Mesodermal cell (in vitro differentiated cells): Measurements from ENCODE around the gene CELSR1.

Experiments used
- H3K27ac ChIP-seq: 2 replicates; pipeline ENCODE4 v1.7.0; 2013; ENCODE audit warnings: mild to moderate bottlenecking, low read depth, low read length, moderate library complexity; ENCODE audit not compliant: severe bottlenecking
- H3K36me3 ChIP-seq: 2 replicates; pipeline ENCODE4 v1.7.1; 2013; ENCODE audit warnings: mild to moderate bottlenecking, low read length, moderate library complexity; ENCODE audit not compliant: control insufficient read depth, insufficient read depth
- H3K4me1 ChIP-seq: one replicate; pipeline ENCODE4 v1.7.1; 2013; ENCODE audit warnings: mild to moderate bottlenecking, low read length; ENCODE audit not compliant: insufficient read depth, control insufficient read depth, poor library complexity, severe bottlenecking
- H3K4me3 ChIP-seq: 2 replicates; pipeline ENCODE4 v1.7.0; 2013; ENCODE audit warnings: low read length, control low read depth, mild to moderate bottlenecking; ENCODE audit not compliant: insufficient read depth, poor library complexity, severe bottlenecking; ENCODE audit errors: extremely low read depth
- H3K9me3 ChIP-seq: 2 replicates; pipeline ENCODE4 v1.7.1; 2013; ENCODE audit warnings: mild to moderate bottlenecking, low read length, moderate library complexity; ENCODE audit not compliant: control insufficient read depth
- WGBS, 2 experiments: methylation state at CpG; one replicate each; pipeline ENCODE4 v1.1.5; 2013; ENCODE audit warnings: missing lambda C conversion rate in 2 of 2; ENCODE audit not compliant: insufficient coverage in 2 of 2; 5-methylcytosine and 5-hydroxymethylcytosine counted together

CELSR1 gene

DNA sequence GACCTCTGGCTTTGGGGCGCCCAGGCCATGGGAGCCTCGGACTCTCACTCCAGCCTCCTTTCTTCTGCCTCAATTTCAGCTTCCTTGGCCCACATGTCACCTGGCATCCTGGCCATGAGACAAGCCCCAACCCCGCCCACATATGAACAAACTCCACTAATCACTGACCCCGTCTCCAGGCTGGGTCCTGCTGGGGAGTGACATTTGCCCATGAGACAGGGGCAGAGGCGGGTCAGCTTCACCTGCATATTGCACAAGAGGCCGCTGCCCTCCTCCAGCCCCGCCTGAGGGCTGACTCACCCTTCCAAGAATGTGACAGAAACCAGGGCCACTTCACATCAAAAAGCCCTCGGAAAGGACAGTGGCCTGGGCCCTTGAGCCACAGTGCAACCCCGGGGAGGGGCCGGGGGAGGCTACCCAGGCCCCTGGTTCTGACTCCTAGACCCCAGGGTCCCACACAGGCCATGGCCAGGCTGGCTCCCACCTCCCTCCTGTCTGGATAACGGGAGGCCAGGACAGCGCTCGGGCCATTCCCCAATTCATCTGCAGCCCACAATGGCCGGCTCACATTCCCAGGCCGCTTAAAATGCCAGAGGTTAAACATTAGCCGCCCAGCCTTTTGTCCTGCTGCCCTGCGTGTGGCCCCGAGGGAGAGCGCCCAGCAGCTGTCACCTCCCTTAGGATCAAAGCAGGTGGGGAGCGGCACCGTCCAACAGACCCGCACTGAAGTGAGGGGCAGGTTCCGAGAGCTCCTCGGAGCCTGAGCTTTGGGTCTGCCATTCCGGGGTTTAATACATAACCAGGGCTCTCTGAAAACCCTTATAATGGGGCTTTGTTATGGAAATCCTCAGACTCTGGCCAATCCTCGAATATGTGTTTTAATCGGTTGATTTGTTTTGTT, 159.6 kb downstream of the CELSR1 start:
- 14 to 23% methylated on average over 20 to 23 of the region's 27 CpGs for WGBS, 2 experiments
- Histone ChIP-seq H3K27ac (peak overlapping the region; percentile 76), H3K4me3 (no peak overlapping the region)

DNA sequence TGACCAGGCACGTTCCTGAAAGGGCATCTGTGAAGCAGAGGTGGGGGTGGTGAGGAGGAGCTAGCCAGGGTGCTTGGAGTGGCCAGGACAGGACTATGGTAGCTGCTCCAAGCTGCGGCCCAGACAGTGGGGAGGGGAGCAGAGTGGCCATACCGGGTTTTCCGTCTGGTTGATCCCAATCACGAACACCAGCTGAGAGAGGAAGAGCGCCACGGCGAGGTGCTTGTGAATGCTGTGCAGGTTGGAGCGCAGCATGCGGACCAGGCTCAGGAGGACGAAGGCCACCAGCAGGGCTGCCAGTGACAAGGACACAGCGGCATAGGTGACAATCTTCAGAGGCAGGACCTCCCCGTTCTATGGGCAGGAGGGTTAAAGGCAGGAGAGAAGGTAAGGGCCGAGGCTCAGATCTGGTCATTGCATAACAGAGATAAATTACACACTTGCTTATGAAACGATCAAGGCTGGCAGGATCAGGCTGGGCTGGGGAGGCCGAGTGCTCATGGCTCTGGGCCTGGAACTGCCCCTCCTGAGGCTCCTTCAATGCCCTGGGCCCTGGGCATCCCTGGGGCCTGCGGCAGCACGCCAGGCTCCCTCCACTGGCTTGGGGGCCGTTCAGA, 160.4 kb downstream of the CELSR1 start:
- 87 to 90% methylated on average over 14 to 19 of the region's 19 CpGs for WGBS, 2 experiments
- peak overlapping the region; percentile 76 for H3K27ac ChIP-seq
- no peak overlapping the region for H3K4me3 ChIP-seq
- peaks cover 3% of the 10 kb centered on the region for H3K9me3 ChIP-seq
- H3K36me3 ChIP-seq = peaks cover 14% of the 10 kb centered on the region
- H3K4me1 ChIP-seq = peaks cover 16% of the 10 kb centered on the region

More for the DNA sequence above, 159.6 kb downstream of the CELSR1 start:
- peaks cover 16% of the 10 kb centered on the region for H3K4me1 ChIP-seq
- H3K9me3 ChIP-seq = peaks cover 3% of the 10 kb centered on the region
- peaks cover 14% of the 10 kb centered on the region for H3K36me3 ChIP-seq

DNA sequence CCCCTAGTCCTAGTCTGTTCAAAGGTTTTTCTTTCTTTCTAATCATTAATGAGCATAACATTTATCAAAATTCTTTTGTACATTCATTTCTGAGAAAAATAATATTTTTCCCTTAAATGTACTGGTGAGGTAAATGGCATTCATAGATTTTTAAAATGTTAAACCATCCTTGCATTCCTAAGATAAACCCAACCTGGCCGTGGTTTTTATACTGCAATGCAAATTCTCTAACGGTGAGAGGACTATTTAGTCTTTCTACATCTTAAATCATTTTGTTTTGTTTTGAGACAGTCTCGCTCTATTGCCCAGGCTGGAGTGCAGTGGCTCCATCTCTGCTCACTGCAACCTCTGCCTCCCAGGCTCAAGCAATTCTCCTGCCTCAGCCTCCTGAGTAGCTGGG, 161.3 kb downstream of the CELSR1 start:
- Histone ChIP-seq H3K4me3 (no peak overlapping the region), H3K4me1 (peaks cover 13% of the 10 kb centered on the region)
- 92 to 97% methylated on average over 1 to 3 of the region's 3 CpGs for WGBS, 2 experiments

DNA sequence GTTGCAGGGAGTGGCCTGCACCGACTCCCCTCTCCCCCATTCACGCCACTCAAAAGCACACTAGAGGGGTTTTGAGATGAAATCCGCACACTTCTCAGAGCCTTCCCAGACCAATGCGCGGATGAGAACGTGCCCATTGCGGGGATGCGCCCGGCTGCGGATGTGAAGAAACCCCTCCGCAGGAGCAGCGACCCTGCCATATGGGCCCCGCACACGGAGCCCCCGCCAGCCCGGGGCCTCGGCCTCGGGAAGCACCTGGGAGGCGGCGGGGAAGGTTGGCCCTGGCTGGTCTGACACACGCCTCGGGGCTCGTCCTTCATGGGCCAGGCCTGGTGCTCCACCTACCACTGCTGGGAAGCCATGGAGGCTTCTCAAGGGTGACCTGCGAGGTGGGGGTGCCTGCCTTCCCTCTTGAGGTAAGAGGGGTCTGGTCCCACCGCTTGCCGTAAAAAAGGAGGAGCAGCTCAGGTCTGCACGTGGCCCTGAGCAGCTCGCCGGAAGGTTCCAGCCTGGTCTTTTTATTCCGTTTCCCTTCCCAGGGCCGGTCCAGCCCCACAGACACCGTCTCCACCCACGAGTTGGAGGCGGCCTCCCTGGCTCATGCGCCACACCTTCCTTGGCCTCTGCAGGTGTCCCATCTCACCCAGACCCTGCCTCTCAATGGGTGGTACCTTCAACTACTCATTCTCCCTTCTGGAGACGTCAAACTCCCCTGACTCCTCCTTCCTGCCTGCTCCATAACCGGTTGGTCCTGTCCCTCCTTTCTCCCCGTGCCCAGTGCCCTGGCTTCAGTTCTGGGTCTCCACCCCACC, 162.6 kb downstream of the CELSR1 start:
- 94 to 96% methylated on average over 33 to 34 of the region's 38 CpGs for WGBS, 2 experiments
- Histone ChIP-seq H3K9me3 (peaks cover 3% of the 10 kb centered on the region), H3K4me1 (peaks cover 13% of the 10 kb centered on the region), H3K27ac (no peak overlapping the region), H3K36me3 (peaks cover 14% of the 10 kb centered on the region), H3K4me3 (no peak overlapping the region)

More for the DNA sequence above, 161.3 kb downstream of the CELSR1 start:
- H3K36me3 ChIP-seq = peaks cover 14% of the 10 kb centered on the region
- no peak overlapping the region for H3K27ac ChIP-seq
- H3K9me3 ChIP-seq = peaks cover 3% of the 10 kb centered on the region

DNA sequence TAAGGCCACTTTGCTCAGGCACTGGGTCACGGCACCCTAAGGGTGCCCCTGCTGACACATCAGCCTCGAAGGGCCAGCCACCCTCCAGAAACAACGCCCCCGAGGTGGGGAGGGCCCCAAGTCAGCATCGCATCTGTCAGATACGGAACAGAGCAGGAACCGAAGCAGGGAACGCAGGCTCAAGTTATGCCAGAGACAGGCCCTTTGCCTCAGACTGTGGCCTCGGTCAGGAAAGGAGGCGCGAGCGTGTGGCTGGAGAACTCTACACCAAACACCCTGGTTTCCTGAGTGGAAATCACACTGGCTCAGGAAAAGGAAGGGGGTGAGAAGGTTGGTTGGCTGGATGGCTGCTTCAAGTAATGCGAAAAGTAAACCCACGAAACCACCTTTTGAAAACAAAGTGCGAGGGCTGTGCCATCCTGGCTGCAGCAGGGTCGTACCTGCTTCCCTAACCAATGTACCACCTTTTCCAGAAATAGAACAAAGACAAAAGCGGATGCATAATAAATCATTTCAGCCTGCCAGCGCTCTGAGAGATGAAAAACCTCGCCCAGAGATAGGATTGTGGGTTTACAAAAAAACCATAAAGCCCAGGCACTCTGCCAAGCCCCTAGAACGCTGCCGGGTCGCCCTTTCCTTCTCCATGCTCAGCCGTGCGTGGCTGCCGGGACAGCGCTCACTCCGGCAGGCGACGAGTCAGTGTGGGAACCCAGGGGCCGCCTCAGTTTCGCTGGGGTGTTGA, 163.3 kb downstream of the CELSR1 start:
- H3K4me1 ChIP-seq = peaks cover 13% of the 10 kb centered on the region
- no peak overlapping the region for H3K4me3 ChIP-seq
- 90 to 93% methylated on average over 19 to 22 of the region's 31 CpGs for whole genome bisulfite sequencing, 2 experiments
- H3K36me3 ChIP-seq = peaks cover 14% of the 10 kb centered on the region
- no peak overlapping the region for H3K27ac ChIP-seq
- peaks cover 3% of the 10 kb centered on the region for H3K9me3 ChIP-seq

DNA sequence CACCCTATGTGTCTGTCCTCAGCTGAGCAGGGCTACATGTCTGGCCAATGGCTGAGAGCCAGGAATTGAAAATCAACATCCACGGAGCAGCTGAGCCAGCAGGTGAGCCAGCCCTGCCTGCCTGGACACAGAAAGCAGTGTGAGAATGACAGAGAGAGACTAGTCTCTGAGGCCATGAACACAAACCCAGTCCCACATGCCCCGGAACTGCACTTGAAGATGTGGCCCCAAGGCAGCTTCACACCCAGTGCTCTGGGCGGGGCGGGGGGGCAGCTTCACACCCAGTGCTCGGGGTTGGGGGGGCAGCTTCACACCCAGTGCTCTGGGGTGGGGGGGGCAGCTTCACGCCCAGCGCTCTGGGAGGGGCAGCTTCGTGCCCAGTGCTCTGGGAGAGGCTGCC, 164.3 kb downstream of the CELSR1 start:
- Histone ChIP-seq H3K9me3 (peaks cover 3% of the 10 kb centered on the region), H3K4me1 (peaks cover 7% of the 10 kb centered on the region), H3K27ac (no peak overlapping the region), H3K4me3 (no peak overlapping the region), H3K36me3 (peaks cover 14% of the 10 kb centered on the region)
- WGBS, 2 experiments = 92 to 95% methylated on average over 3 to 8 of the region's 8 CpGs

DNA sequence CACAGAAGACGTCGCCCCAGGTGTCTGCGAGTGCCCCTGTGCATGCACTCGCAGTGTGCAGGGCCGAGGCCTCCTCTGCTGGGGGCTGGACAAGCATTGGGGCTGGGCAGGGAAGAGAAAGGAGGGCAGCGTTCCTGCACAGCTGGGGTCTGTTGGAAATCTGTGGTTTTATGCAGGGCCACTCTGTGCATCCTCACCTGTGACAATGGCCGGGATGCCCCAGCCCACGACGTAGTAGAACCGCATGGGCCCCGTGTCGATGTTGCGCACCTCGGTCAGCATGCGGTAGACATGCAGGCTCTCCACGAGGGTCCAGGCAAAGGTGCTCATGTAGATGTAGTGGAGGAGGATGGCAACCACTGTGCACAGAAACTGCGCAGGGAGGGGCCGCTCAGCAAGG, 164.7 kb downstream of the CELSR1 start:
- Histone ChIP-seq H3K9me3 (peaks cover 3% of the 10 kb centered on the region), H3K4me1 (peaks cover 3% of the 10 kb centered on the region), H3K4me3 (no peak overlapping the region), H3K27ac (no peak overlapping the region), H3K36me3 (peaks cover 14% of the 10 kb centered on the region)
- 94 to 95% methylated on average over 13 to 17 of the region's 18 CpGs for WGBS, 2 experiments

DNA sequence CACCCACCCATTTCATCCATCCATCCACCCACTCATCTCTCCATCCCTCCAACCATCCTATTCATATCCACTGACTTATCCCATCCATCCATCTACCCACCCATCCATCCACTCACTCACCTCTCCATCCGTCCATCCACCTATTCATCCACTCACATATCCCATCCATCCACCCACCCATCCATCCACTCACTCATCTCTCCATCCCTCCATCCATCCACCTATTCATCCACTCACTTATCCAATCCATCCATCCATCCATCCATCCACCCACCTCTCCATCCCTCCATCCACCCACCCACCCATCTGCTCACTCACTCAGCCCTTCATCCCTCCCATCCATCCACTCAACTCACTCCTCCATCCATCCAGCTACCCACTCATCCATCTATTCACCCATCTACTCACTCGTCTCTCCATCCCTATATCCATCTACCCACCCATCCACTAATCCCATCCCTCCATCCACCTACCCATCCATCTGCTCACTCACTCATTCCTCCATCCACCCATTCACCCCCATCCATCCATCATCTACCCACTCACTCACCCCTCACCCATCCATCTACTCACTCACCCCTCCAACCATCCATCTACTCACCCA, 165.7 kb downstream of the CELSR1 start:
- Histone ChIP-seq H3K27ac (no peak overlapping the region), H3K9me3 (peaks cover 3% of the 10 kb centered on the region), H3K36me3 (peaks cover 12% of the 10 kb centered on the region), H3K4me3 (no peak overlapping the region), H3K4me1 (no peaks in the 10 kb centered on the region)
- 82 to 100% methylated on average over 2 of the region's 2 CpGs for WGBS, 2 experiments

DNA sequence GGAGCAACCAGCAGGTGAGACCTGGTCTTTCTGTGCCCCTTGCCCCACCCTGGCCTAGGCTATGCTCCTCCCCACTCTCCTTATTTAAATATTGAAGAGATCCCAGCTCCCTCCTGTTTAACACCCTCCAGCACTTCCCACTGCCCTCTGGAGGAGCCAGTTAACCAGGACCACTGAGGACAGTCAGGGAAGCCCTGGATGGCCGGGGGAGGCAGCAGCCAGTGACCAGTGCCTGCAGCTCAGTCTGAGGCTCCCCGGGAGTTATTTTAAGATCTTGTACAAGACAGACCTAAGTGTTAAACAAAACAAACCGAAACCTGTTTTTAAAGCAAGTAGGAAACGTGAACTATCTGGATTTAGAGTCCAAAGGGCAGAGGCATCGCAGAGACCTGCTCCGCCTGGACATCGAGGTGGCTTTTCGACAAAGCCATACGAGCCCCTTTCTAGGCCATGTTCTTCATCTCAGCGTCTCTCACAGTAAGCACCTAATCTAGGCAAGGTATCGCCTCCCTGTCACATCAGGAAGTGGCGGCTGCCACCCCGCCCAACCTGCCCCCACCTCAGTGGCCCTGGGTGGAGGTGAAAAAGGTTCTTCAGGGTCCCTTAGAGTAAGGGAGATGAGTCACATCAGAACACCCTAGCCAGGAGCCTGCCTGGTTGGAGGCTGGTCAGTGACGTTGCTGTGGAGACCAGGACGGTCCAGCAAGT, 166.7 kb downstream of the CELSR1 start:
- Histone ChIP-seq H3K36me3 (peaks cover 6% of the 10 kb centered on the region), H3K27ac (no peak overlapping the region), H3K4me1 (no peaks in the 10 kb centered on the region), H3K9me3 (peaks cover 3% of the 10 kb centered on the region), H3K4me3 (no peak overlapping the region)
- 87 to 92% methylated on average over 11 to 13 of the region's 15 CpGs for WGBS, 2 experiments
